Activated CD4-positive, alpha-beta memory T cell treated with anti-CD3 and anti-CD28 coated beads, Interleukin-2, amount 10 ng/mL, durations not matched to agents 7 days and 5 days (primary cell): Measurements from ENCODE around the gene KCNF1. TPM values are rescaled to one million over a fixed set of nuclear protein-coding genes. Genes with fewer than 3 reads are reported as not detected.
"Not testable (repeated sequence)": the region's sequence is repeated elsewhere in the genome, so short reads cannot be mapped to it uniquely, and the experiment has no call there.

Source experiments
- CTCF ChIA-PET: fragments of 350-600 bp; sonication (Branson Sonifier 250); formaldehyde crosslinking; loops from one replicate; lab custom pipeline; 2021; ENCODE audit warnings: antibody characterized with exemption, inconsistent platforms; lab: Charles Lee
- POLR2A ChIA-PET: fragments of 350-600 bp; sonication (Branson Sonifier 250); formaldehyde crosslinking; loops from one replicate; lab custom pipeline; 2021; ENCODE audit warnings: antibody characterized with exemption; lab: Charles Lee
- DNase-seq: peaks from one replicate; pipeline ENCODE4 v3.0.0-alpha.2; 2020
- H3K27ac Mint-ChIP-seq: one replicate; pipeline ENCODE4 v1.8.0; 2021; ENCODE audit warnings: mild to moderate bottlenecking, mixed read lengths
- H3K27me3 Mint-ChIP-seq: one replicate; pipeline ENCODE4 v1.8.0; 2021; ENCODE audit warnings: mixed read lengths
- H3K36me3 Mint-ChIP-seq: one replicate; pipeline ENCODE4 v1.8.0; 2021; ENCODE audit warnings: low read depth, mixed read lengths
- H3K4me1 Mint-ChIP-seq: one replicate; pipeline ENCODE4 v1.8.0; 2021; ENCODE audit warnings: mixed read lengths
- H3K4me3 Mint-ChIP-seq: one replicate; pipeline ENCODE4 v1.8.0; 2021; ENCODE audit warnings: mild to moderate bottlenecking, mixed read lengths
- H3K9me3 Mint-ChIP-seq: one replicate; pipeline ENCODE4 v1.8.0; 2021; ENCODE audit warnings: mixed read lengths
- total RNA-seq, 2 experiments: library from RNA; stranded (reverse); gene quantifications; one replicate each; pipeline ENCODE4 v1.2.3, GENCODE V29; 2021

KCNF1 gene
- total RNA-seq, 2 experiments from 2014 or later, result not detected

DNA sequence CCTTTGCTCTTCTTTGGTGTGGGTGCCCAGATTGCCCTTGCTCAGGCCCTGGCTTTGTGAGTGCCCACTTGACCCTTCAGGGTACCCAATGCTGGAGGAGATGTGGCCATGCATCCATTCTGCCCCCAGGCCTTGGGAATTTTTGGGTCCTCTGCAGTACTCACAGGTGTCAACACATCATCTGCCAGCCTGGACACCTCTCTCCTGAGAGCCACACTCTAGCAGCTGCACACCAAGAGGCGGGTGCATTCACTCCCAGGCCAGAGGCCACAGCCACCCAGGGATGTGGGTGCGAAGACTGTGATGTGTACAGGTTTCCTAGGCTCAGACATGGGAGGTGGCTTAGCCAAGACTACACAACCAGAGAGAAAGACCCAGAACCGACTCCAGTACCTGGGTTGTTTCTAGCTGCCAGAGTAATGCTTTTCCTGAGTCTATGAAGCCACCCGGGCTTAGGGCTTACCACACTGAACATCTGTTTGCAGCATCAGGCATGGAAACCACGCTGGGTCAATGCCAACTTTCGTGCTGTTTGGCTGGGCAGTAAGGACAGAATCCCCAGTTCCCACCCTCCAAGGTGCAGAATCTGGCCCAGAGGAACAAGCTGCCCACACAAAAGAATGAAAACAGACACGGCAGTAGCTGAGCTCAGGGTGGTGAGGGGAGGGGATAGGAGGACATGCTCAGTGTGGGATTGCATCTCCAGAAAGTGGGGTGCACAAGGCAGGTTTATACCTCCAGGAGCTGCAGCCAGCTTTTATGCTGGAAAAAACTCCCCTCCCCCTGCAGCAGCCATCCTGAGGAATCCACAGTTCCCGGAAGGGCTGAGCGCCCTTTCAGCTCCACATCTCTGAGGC lies 40.1 kb downstream of the KCNF1 start:
- Mint-ChIP-seq H3K27ac (no peak overlapping the region), H3K4me3 (no peak overlapping the region)
- POLR2A ChIA-PET, result no interaction called here

DNA sequence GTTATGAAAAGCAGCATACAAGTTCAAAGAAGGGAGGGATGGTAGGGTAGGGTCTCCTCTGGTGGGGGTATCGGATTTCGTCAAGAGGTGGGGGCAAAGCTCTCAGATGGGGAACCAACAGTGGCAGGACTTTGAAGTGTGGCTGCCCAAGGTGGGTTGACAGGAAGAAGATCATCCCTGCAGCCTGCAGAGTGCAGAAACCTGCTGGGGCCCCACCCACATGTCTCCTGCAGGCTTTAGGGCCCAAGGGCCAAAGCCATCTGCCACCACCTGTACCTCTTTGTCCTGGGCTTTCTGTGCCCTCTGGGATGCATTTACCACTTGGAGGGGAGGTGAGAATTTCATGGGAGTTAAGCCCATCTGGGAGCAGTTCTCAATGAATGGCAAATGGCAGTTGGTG lies 42.7 kb downstream of the KCNF1 start:
- Mint-ChIP-seq H3K4me3 (no peak overlapping the region), H3K4me1 (peaks cover 4% of the 10 kb centered on the region), H3K27me3 (peaks cover 16% of the 10 kb centered on the region), H3K36me3 (peaks cover 10% of the 10 kb centered on the region), H3K27ac (no peak overlapping the region), H3K9me3 (peaks cover 5% of the 10 kb centered on the region)
- ChIA-PET CTCF (no interaction called here), POLR2A (no interaction called here)
- DNase-seq, result no peak

More for the DNA sequence above, 40.1 kb downstream of the KCNF1 start:
- no peak for DNase-seq
- CTCF ChIA-PET, result no interaction called here
- Mint-ChIP-seq H3K27me3 (peaks cover 23% of the 10 kb centered on the region), H3K36me3 (peaks cover 10% of the 10 kb centered on the region), H3K9me3 (peaks cover 5% of the 10 kb centered on the region), H3K4me1 (peaks cover 4% of the 10 kb centered on the region)

DNA sequence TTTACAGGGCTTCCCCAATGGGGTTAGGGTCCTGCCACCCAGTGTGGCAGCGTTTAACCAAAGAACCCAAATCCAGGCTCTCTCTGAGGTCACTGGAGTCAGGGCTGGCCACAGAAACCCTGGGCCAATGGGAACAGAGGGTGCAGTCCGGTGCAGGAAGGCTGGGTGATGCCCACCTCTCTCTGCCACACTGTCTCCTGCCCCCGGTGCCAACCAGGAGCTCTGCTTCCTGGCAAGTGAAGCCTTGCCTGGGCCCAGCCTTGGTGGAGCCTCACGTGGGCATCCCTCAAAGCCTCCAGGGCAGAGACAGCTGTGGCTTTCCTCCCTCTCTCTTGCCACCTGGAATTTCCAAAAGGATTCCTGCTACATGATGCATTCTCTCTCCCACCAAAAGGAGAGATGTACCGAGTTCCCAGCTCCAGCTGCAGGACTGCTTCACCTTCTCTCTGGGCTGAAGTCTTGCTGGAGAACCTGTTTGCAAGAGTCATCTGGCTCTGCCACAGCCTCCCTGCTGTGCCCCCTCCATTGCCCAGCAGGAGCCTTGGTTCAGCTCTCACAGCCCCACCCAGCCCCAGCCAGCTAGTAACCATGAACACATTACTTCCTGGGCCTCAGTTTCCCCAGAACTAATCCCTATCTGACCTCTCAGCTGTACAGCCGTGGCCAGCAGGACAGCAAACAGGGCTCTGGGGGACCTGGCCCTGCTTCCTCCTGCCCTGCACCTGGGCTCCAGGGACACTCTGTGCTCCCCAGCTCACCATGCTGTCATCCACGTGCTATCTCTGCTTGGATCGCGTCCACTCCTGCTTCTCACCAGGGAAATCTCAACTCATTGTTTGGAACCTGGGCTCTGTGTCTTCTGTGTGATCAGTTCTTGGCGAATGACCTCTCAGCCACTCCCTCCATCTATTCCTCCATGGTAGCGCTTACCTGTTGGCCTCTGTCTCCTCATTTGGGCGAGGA lies 43.4 kb downstream of the KCNF1 start:
- Mint-ChIP-seq H3K4me3 (no peak overlapping the region), H3K36me3 (peaks cover 10% of the 10 kb centered on the region), H3K27ac (no peak overlapping the region), H3K27me3 (peaks cover 11% of the 10 kb centered on the region), H3K9me3 (peaks cover 5% of the 10 kb centered on the region), H3K4me1 (peaks cover 4% of the 10 kb centered on the region)
- ChIA-PET POLR2A (no interaction called here), CTCF (no interaction called here)
- DNase-seq, result no peak

DNA sequence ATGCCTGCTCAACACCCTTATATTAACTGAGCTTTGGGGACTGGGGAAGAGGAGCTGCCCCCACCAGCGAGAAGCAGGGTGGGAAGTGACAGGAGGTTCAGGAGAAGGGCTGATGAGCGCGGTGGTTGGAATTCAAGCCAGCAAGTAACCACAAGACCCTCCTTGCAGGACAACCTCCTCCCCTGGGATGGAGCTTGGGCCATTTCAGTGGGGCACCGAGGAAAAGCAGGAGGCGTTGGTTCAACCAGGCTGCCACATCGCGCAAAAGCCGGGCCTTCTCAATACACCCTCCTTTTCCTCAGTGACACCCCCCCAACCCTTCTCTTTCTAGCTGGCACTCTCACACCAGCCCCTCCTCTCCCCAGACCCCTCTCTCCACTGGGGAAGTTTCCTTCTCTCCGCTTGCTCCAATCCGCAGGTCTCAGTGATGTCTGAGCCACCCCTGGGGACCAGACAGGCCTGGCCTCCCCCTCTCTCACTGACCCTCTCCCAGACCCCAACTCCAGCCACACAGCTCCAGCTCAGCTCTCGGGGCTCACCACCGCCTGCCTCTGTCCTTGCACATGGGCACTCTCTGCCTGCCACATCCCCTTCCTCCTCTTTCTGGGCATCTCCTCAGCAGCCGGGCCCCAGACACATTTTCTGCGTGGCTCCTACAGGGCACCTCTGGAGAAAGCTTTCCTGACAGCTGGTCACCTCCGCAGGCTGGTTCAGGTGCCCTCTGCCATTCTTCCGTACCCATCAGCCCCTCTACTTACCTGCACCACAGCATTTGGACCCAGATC lies 44.5 kb downstream of the KCNF1 start:
- peaks cover 10% of the 10 kb centered on the region for H3K36me3 Mint-ChIP-seq
- H3K4me1 Mint-ChIP-seq, result peaks cover 4% of the 10 kb centered on the region
- peaks cover 9% of the 10 kb centered on the region for H3K27me3 Mint-ChIP-seq
- no peak for DNase-seq
- H3K9me3 Mint-ChIP-seq, result peaks cover 5% of the 10 kb centered on the region
- CTCF ChIA-PET, result no interaction called here
- H3K4me3 Mint-ChIP-seq, result no peak overlapping the region
- no peak overlapping the region for H3K27ac Mint-ChIP-seq
- POLR2A ChIA-PET, result no interaction called here

DNA sequence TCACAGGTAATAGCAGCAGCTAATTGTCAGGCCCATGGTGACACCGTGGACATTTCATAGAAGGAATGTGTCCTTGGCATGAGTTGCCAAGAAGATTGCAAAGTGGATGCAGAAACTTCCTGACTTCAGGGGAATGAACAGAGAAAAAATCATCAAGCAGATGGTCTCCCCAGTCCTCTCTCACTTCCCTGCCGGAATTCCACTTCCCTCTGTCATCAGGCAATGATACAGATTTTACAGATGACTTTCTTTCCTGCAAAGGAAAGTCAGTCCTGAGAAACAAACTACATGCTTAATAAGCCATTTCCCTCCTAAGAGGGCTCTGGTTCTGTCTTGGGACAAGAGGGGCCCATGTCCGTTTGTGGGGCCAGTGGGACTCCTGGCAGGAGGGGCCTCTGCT lies 45.7 kb downstream of the KCNF1 start:
- Mint-ChIP-seq H3K27me3 (peaks cover 9% of the 10 kb centered on the region), H3K4me1 (peaks cover 4% of the 10 kb centered on the region), H3K27ac (no peak overlapping the region), H3K4me3 (no peak overlapping the region), H3K9me3 (peaks cover 5% of the 10 kb centered on the region), H3K36me3 (peaks cover 10% of the 10 kb centered on the region)
- POLR2A ChIA-PET, result no interaction called here
- CTCF ChIA-PET, result interaction anchor here (1.1 kb wide), 1 partner anchor 125 kb away, joined by 3 read pairs; no protein-coding TSS in a partner anchor
- no peak for DNase-seq

DNA sequence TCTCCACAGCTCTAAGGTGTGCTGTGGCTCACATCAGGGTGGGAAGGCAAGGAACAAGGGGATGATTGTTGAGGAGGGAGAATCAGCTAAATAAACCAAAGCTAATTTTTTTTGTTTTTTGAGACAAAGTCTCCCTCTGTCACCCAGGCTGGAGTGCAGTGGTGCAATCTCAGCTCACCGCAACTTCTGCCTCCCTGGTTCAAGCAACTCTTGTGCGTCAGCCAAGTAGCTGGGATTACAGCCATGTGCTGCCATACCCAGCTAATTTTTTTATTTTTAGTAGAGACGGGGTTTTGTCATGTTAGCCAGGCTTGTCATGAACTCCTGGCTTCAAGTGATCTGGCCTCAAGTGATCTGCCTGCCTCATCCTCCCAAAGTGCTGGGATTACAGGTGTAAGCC lies 46.7 kb downstream of the KCNF1 start:
- H3K4me1 Mint-ChIP-seq, H3K9me3 Mint-ChIP-seq, H3K27ac Mint-ChIP-seq, H3K4me3 Mint-ChIP-seq, H3K36me3 Mint-ChIP-seq, DNase-seq, POLR2A ChIA-PET: not testable (repeated sequence)
- H3K27me3 Mint-ChIP-seq, result peaks cover 17% of the 10 kb centered on the region
- CTCF ChIA-PET, result interaction anchor here (1.1 kb wide), 1 partner anchor 126 kb away, joined by 3 read pairs; no protein-coding TSS in a partner anchor

DNA sequence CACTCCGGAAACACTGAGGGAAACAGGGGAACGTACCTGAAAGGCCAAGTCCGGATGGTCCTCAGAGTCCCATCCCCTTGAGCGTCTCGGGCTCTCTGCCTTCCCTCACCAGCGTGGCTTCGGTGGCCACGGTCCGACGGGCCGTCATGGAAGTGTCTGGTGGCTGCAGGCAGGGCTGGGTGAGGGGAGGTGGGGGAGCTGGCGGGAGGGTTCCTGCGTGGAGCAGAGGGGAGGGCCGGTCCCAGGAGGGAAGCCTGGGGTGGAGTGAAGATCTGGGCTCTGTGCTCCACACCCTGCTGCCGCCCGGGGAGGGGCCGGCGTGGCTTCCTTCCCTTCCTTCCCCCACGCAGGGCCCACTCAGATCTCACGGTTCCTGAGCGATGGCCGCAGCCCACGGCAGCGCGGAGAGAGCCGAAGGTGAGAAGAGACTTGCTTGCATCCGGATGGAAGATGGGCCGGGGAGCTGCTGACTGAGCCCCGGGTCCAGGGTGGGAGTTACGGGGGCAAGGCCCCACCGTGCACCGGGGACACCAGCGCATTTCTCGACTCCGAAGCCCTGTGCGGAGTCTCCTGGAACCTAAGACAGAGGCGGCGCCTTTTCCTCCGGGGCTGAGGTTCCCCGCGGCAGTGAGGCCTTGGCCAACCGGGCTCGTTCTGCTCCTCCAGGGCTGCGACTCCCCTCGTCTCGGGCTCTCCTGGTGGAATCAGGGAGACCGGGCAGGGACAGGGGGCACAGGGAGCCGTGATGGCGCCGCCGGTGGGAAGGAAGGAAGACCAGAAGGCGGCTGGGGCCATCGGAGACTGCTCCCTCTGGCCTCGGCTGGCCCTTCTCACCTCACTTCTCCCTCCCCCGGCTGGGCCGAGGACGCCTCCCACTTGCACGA lies 49.1 kb downstream of the KCNF1 start:
- Mint-ChIP-seq H3K9me3 (no peaks in the 10 kb centered on the region), H3K27me3 (peaks cover 19% of the 10 kb centered on the region), H3K27ac (no peak overlapping the region), H3K4me1 (no peaks in the 10 kb centered on the region), H3K4me3 (no peak overlapping the region), H3K36me3 (no peaks in the 10 kb centered on the region)
- DNase-seq, result no peak
- ChIA-PET CTCF (no interaction called here), POLR2A (no interaction called here)

DNA sequence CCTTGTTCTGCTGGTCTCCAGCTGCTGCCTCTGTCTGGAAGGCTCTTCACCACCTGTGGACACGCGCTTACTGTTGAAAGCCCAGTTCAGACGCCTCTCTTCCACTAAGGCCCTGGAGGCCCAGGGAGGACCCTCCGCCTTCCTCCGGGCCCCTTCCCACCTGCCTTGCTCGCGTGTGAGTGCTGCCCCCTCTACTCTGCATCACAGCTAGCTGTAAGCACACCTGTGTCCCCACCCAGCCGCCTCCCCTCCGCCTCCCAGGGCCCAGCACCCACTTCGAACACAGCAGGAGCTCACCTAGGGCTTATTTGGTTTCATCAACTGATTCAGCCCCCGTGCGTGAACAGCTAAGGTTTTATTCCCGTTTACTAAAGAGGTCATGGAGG lies 49.7 kb downstream of the KCNF1 start:
- Mint-ChIP-seq H3K27ac (no peak overlapping the region), H3K4me3 (no peak overlapping the region)
- POLR2A ChIA-PET, result no interaction called here

DNA sequence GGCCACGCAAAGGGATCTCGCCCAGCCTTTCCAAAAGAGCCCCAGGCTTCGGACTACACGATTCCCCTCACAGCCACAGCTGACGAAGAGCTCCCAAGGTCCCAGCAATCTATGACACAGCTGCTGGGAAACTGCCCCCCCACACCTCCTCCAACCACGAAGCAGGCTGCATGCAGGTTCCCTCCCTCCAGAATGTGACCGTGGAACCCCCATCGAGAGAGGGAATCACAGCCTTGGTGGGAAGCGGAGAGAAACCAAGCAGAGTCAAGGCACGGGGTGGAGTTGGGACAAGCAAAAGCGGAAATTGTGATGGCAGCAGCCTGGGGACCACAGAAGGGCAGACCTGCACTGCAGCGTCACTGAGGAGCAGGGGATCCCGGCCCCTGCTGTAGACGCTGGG lies 50.3 kb downstream of the KCNF1 start:
- Mint-ChIP-seq H3K4me1 (no peaks in the 10 kb centered on the region), H3K36me3 (no peaks in the 10 kb centered on the region), H3K9me3 (no peaks in the 10 kb centered on the region), H3K27ac (no peak overlapping the region), H3K4me3 (no peak overlapping the region), H3K27me3 (peaks cover 19% of the 10 kb centered on the region)
- DNase-seq, result no peak
- ChIA-PET CTCF (no interaction called here), POLR2A (no interaction called here)

More for the DNA sequence above, 49.7 kb downstream of the KCNF1 start:
- Mint-ChIP-seq H3K36me3 (no peaks in the 10 kb centered on the region), H3K27me3 (peaks cover 19% of the 10 kb centered on the region), H3K4me1 (no peaks in the 10 kb centered on the region), H3K9me3 (no peaks in the 10 kb centered on the region)
- no peak for DNase-seq
- CTCF ChIA-PET, result no interaction called here

DNA sequence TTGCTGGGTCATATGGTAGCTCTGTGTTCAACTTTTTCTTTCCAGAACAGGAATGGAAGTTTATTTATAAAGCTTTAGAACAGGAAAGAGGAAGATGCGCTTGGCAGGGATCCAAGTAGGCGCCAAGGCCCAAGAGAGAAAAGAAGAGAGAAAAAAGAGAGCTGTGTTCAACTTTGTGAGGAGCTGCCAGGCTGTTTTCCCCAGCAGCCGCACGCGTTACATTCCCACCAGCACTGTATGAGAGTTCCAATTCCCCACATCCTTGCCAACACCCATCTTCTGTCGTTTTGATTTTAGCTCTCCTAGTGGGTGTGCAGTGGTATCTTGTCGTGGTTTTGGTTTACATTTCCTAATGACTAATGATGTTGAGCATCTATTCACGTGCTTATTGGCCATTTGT lies 51.4 kb downstream of the KCNF1 start:
- no peak for DNase-seq
- H3K36me3 Mint-ChIP-seq, result no peaks in the 10 kb centered on the region
- ChIA-PET CTCF (no interaction called here), POLR2A (no interaction called here)
- H3K4me3 Mint-ChIP-seq, result no peak overlapping the region
- no peak overlapping the region for H3K27ac Mint-ChIP-seq
- no peaks in the 10 kb centered on the region for H3K9me3 Mint-ChIP-seq
- H3K4me1 Mint-ChIP-seq, result no peaks in the 10 kb centered on the region
- peaks cover 17% of the 10 kb centered on the region for H3K27me3 Mint-ChIP-seq
